ENCODE data around the gene PCDHGB7.

DNA sequence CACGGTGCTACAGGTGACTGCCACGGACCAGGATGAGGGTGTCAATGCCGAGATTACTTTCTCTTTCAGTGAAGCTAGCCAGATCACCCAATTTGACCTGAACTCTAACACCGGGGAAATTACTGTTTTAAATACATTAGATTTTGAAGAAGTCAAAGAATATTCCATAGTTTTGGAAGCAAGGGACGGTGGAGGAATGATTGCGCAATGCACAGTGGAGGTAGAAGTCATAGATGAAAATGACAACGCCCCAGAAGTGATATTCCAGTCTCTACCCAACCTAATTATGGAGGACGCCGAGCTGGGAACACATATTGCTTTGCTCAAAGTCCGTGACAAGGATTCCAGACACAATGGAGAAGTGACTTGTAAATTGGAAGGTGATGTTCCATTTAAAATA lies 28.8 kb upstream of the PCDHGB7 start:
- TF ChIP-seq, protein P1, sequence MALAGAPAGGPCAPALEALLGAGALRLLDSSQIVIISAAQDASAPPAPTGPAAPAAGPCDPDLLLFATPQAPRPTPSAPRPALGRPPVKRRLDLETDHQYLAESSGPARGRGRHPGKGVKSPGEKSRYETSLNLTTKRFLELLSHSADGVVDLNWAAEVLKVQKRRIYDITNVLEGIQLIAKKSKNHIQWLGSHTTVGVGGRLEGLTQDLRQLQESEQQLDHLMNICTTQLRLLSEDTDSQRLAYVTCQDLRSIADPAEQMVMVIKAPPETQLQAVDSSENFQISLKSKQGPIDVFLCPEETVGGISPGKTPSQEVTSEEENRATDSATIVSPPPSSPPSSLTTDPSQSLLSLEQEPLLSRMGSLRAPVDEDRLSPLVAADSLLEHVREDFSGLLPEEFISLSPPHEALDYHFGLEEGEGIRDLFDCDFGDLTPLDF (CRISPR knock-in tag; IDR thresholded peaks at IDR 0.05), result no peak
- TF ChIP-seq, protein P2, sequence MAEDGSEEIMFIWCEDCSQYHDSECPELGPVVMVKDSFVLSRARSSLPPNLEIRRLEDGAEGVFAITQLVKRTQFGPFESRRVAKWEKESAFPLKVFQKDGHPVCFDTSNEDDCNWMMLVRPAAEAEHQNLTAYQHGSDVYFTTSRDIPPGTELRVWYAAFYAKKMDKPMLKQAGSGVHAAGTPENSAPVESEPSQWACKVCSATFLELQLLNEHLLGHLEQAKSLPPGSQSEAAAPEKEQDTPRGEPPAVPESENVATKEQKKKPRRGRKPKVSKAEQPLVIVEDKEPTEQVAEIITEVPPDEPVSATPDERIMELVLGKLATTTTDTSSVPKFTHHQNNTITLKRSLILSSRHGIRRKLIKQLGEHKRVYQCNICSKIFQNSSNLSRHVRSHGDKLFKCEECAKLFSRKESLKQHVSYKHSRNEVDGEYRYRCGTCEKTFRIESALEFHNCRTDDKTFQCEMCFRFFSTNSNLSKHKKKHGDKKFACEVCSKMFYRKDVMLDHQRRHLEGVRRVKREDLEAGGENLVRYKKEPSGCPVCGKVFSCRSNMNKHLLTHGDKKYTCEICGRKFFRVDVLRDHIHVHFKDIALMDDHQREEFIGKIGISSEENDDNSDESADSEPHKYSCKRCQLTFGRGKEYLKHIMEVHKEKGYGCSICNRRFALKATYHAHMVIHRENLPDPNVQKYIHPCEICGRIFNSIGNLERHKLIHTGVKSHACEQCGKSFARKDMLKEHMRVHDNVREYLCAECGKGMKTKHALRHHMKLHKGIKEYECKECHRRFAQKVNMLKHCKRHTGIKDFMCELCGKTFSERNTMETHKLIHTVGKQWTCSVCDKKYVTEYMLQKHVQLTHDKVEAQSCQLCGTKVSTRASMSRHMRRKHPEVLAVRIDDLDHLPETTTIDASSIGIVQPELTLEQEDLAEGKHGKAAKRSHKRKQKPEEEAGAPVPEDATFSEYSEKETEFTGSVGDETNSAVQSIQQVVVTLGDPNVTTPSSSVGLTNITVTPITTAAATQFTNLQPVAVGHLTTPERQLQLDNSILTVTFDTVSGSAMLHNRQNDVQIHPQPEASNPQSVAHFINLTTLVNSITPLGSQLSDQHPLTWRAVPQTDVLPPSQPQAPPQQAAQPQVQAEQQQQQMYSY (CRISPR knock-in tag; IDR thresholded peaks at IDR 0.05), result no peak

All from WTC11 (cell line).